ENCODE data around the gene TRAPPC12.
A peak's percentile ranks its signal among the peaks of the same experiment; 100 is the strongest.

TRAPPC12 gene

GRCh38 chr2:3517948-3518495, 138.5 kb downstream of the TRAPPC12 start:
- no peak for DNase-seq

DNA sequence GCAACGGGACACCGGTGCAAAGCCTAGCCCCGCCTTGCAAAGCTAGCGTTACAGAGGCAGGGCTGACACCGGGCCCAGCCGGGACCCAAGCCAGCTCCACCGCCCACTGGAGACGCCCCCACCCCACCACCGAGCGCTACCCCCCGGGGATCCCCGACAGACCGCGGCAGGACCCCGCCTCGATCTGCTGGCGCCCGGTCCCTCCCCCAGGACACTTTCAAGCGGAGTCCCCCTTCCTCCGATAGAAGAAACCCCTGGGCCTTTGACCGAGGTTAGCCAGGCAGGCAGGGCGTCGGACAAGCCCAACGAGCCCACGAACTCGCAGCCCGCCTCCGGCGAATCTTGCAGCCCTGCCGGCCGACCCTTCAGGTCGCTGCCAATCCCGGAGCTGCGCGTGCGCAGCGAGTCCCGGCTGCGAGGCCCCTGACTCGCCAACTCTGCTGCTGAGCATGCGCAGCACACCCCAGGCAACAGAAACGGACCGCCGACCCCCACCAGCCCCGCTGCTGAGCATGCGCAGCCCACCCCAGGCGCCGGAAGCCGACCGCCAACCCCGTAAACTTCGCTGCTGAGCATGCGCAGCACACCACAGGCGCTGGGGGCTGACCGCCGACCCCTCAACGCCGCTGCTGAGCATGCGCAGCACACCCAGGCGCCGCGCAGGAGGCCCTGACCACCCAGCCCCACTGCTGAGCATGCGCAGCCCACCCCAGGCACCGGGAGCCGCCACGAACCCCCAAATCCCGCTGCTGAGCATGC, 139.2 kb downstream of the TRAPPC12 start:
- DNase-seq = peak; percentile 99

- peak; percentile 79 for DNase-seq
These were observed 140.0 kb downstream of the TRAPPC12 start, which contains the start of gene ADI1 for GRCh38 chr2:3519255-3520205. TSS of gene ADI1 (minus strand) at chr2:3519531. CDS start at chr2:3519487, 44 bp downstream.

GRCh38 chr2:3520591-3520990, 141.1 kb downstream of the TRAPPC12 start:
- no peak for DNase-seq

DNA sequence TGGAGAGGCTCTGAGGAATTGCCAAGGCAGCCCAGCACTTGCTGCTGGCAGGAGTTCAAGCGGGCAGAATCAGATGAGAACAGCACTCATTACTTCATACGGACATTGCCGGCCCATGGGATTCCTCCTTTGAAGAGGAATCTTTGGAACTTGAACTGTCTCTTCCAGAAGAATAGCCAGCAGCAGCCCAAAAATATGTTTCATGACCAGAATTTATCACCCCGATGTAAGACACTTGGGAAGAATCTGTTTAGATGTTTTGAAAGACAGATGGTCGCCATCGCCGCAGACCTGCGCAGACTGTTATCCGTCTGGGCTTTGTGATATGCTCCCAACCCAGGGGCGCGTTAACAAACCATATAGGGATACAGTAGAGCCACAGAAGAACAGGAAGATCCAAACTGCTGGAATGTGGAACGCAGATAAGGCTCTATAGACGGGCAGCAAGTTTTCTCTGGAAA, 143.5 kb downstream of the TRAPPC12 start:
- DNase-seq = no peak

- no peak for DNase-seq
These were observed 144.1 kb downstream of the TRAPPC12 start for GRCh38 chr2:3523551-3524041.

DNA sequence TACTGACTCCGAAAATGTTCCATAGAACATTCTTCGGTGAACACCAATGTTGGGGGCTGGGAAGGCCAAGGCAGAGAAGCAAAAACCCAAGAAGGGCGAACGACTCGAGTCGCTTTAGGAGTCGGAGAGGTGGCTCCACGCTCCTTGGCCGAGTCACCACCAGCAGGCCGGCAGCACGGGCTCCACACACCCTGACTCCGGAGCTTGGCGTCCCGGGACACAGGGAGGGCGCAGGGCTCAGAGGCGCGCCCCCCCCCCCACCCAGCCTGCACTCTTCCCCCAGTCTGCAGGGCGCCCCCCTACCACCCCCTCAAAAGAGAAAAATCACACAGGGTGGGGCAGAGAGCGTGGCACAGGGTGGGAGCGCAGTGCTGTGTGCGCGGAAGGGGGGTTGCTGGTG, 147.4 kb downstream of the TRAPPC12 start:
- no peak for DNase-seq

DNA sequence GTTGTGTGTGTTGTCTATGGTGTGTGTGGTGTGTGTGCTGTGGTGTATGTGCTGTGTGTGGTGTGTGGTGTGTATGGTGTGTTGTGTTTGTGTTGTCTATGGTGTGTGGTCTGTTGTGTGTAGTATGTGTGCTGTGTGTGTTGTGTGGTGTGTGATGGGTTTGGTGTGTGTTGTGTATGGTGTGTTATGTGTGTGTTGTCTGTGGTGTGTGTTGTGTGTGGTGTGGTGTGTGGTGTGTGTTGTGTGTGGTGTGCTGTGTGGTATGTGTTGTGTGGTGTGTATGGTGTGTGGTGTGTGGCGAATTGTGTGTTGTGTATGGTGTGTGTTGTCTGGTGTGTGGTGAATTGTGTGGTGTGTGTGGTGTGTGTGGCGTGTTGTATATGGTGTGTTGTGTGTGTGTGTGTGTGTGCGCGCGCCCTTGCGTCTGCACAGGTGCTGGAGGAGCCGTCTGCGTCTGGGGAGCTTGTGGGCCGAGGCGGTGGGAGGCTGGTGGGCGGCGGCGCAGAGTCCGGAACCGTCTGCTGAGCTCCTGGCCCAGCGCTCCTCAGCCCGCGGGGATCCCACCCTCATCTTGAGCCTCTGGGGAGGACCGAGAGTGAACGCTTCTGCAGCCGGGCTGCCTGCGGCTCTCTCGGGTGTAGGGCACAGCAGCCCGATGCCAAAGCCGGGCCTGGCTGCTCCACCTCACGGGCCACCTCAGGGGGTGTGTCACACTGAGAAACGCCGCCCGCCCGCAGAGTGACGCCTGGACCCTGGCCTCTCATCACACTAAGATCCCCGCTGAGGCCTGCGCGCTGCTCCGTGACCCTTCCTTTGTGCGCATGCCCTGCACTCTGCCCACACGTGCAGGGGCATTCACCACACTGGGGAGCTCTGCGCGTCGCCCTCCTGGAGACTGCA, 148.6 kb downstream of the TRAPPC12 start:
- no peak for DNase-seq

All from NCI-H345 (cell line).